Kidney epithelial cell (primary cell): Measurements from ENCODE around the gene PHACTR3. TPM values are rescaled to one million over a fixed set of nuclear protein-coding genes. Genes with fewer than 3 reads are reported as not detected.

Experiments
- DNase-seq: peaks from one replicate; pipeline ENCODE4 v3.0.0-alpha.2; 2010; ENCODE audit warnings: low read depth
- H3K27me3 ChIP-seq: 2 replicates; pipeline ENCODE4 v1.6.0; 2011; ENCODE audit warnings: low read length; ENCODE audit not compliant: control insufficient read depth, insufficient read depth
- H3K36me3 ChIP-seq: 2 replicates; pipeline ENCODE4 v1.5.1; 2011; ENCODE audit warnings: low read length; ENCODE audit not compliant: control insufficient read depth, insufficient read depth
- H3K4me3 ChIP-seq: 2 replicates; pipeline ENCODE4 v1.5.1; 2011; ENCODE audit warnings: low read depth, mild to moderate bottlenecking, control low read depth, low read length
- CTCF ChIP-seq: IDR thresholded peaks from 2 replicates; pipeline ENCODE4 v1.5.1; 2011; ENCODE audit warnings: mild to moderate bottlenecking, moderate library complexity, low read length, control low read depth, inconsistent platforms; ENCODE audit not compliant: insufficient read depth, poor library complexity, severe bottlenecking
- total RNA-seq: library from RNA; depleted of rRNA; stranded (reverse); fragments of >200 nt; gene quantifications from 2 replicates; pipeline ENCODE4 v1.2.3, GENCODE V29; 2015

PHACTR3 gene
- total RNA-seq, 1 donor from 2014 or later, result not detected

DNA sequence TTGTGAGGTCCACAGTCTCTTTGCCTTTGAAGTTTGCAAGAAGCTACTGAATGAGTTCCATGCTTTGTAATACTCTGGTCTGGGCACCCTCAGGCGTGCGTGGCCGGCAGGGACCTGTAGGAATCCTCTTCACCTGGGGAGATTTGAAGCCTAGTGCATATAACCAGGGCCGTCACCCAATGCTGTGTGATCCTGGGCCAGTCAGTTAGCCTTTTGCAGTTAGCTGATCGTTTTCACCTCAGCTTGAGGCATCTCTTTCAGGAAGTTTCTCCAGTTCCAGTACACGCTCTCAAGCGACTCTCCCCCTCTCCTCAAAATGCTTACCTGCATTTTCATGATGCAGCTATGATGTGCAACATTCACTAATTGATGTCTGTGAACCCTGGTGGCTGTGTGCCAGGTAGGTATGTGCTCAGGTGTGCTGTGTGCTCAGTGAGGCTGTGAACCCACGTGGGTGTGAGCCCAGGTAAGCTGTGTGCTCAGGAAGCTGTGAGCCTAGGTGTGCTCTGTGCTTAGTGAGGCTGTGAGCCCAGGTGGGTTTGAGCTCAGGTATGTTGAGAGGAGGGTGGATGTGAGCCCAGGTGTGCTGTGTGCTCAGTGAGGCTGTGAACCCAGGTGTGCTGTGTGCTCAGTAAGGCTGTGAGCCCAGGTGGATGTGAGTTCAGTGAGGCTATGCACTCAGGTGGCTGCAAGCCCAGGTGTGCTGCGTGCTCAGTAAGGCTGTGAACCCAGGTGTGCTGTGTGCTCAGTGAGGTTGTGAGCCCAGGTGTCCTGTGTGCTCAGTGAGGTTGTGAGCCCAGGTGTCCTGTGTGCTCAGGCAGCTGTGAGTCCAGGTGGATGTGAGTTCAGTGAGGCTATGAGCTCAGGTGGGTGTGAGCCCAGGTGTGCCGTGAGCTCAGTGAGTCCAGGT lies 120.4 kb downstream of the PHACTR3 start:
- H3K36me3 ChIP-seq, result no peaks in the 10 kb centered on the region
- TF ChIP-seq CTCF, result no peak
- DNase-seq, result no peak
- H3K27me3 ChIP-seq, result no peaks in the 10 kb centered on the region
- H3K4me3 ChIP-seq, result no peak overlapping the region

- no peak for DNase-seq
- TF ChIP-seq CTCF, result no peak
- no peaks in the 10 kb centered on the region for H3K27me3 ChIP-seq
These were observed 121.3 kb downstream of the PHACTR3 start for GRCh38 chr20:59725476-59726280.

GRCh38 chr20:59726281-59726595 lies 121.9 kb downstream of the PHACTR3 start:
- TF ChIP-seq CTCF, result no peak
- Histone ChIP-seq H3K4me3 (no peak overlapping the region), H3K27me3 (no peaks in the 10 kb centered on the region), H3K36me3 (no peaks in the 10 kb centered on the region)
- DNase-seq, result no peak

More at GRCh38 chr20:59725476-59726280, 121.3 kb downstream of the PHACTR3 start:
- H3K36me3 ChIP-seq, result no peaks in the 10 kb centered on the region
- no peak overlapping the region for H3K4me3 ChIP-seq

- DNase-seq, result no peak
- no peak overlapping the region for H3K4me3 ChIP-seq
- H3K27me3 ChIP-seq, result no peaks in the 10 kb centered on the region
- no peak for TF ChIP-seq CTCF
- H3K36me3 ChIP-seq, result no peaks in the 10 kb centered on the region
These were observed 124.5 kb downstream of the PHACTR3 start for GRCh38 chr20:59728722-59729430.

DNA sequence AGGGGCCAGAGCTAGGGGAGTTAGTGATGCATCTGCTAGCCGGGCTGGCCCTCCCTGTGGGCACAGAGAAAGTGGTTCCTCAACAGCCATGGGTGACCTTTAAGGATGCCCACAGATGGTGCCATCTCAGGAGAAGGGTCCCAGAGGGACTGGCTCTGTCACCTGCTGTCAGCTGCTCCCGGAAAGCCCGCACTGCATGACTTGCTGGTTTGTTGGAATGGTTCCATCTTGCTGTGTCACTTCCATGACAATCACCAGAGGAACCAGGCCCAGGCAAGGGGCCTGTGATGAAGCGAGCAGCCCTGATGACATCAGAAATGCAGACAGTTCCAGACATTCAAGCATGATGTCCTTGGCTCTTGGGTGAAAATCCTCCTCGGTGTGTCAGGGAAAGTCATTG lies 125.2 kb downstream of the PHACTR3 start:
- Histone ChIP-seq H3K36me3 (no peaks in the 10 kb centered on the region), H3K27me3 (no peaks in the 10 kb centered on the region), H3K4me3 (no peak overlapping the region)
- no peak for TF ChIP-seq CTCF
- DNase-seq, result no peak
